Upper lobe of left lung (tissue), 4 donors: Measurements from ENCODE around the gene RGL4.
"Not testable (repeated sequence)": the region's sequence is repeated elsewhere in the genome, so short reads cannot be mapped to it uniquely, and the experiment has no call there.

Source experiments
- POLR2A ChIP-seq, 4 donors: fragments of 450-650 bp; IDR thresholded peaks; one replicate each; pipeline ENCODE4 v1.5.1; 2016 to 2017; ENCODE audit warnings: antibody characterized with exemption in 4 of 4, mild to moderate bottlenecking in 2 of 4
- TF ChIP-seq, protein P1 (sequence below), 6 experiments: fragments of 450-650 bp in 4 of 6; fragments of 200-600 bp in 2 of 6; sonication (generic) in 2 of 6; IDR thresholded peaks; one replicate each; pipeline ENCODE4 v1.5.1; 2016 to 2019; ENCODE audit warnings: antibody characterized with exemption in 6 of 6

DNA sequence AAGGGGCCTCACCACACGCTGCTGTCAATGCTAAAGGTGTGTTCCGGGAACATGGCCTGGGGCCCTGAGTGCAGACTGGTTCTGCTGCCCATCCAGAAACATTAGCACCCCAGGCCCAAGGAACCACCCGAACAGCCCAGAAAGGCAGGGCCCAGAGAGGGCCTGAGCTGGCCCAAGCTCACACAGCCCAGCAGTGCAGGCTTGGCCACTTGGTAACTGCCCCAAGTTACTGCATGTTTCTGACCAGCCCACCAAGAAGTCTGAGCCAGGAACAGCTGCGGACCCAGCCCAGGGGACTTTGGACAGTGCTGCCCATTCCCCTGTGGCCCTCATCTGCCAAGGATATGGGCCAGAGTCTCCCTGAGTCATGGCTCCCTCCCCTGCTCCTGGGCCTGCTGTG lies 19.4 kb upstream of the RGL4 start:
- TF ChIP-seq, protein P1, sequence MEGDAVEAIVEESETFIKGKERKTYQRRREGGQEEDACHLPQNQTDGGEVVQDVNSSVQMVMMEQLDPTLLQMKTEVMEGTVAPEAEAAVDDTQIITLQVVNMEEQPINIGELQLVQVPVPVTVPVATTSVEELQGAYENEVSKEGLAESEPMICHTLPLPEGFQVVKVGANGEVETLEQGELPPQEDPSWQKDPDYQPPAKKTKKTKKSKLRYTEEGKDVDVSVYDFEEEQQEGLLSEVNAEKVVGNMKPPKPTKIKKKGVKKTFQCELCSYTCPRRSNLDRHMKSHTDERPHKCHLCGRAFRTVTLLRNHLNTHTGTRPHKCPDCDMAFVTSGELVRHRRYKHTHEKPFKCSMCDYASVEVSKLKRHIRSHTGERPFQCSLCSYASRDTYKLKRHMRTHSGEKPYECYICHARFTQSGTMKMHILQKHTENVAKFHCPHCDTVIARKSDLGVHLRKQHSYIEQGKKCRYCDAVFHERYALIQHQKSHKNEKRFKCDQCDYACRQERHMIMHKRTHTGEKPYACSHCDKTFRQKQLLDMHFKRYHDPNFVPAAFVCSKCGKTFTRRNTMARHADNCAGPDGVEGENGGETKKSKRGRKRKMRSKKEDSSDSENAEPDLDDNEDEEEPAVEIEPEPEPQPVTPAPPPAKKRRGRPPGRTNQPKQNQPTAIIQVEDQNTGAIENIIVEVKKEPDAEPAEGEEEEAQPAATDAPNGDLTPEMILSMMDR (IDR thresholded peaks at IDR 0.05) = not testable (repeated sequence)
- not testable (repeated sequence) for TF ChIP-seq POLR2A (IDR thresholded peaks at IDR 0.05)
